Nephron progenitor cell (in vitro differentiated cells): Measurements from ENCODE around the gene SHROOM1.

Experiments used
- DNase-seq: peaks from one replicate; pipeline ENCODE4 v3.0.0; 2021
- H3K27ac Mint-ChIP-seq: 2 replicates; pipeline ENCODE4 v1.8.0; 2021; ENCODE audit warnings: mild to moderate bottlenecking, moderate library complexity, mixed read lengths
- H3K27me3 Mint-ChIP-seq: 2 replicates; pipeline ENCODE4 v1.8.0; 2021; ENCODE audit warnings: mild to moderate bottlenecking, low read depth, mixed read lengths; ENCODE audit not compliant: poor library complexity
- H3K36me3 Mint-ChIP-seq: 2 replicates; pipeline ENCODE4 v1.8.0; 2021; ENCODE audit warnings: low read depth, mixed read lengths
- H3K4me1 Mint-ChIP-seq: 2 replicates; pipeline ENCODE4 v1.8.0; 2021; ENCODE audit warnings: mixed read lengths
- H3K4me3 Mint-ChIP-seq: 2 replicates; pipeline ENCODE4 v1.8.0; 2021; ENCODE audit warnings: mild to moderate bottlenecking, moderate library complexity, mixed read lengths
- H3K9me3 Mint-ChIP-seq: 2 replicates; pipeline ENCODE4 v1.8.0; 2021; ENCODE audit warnings: mild to moderate bottlenecking, moderate library complexity, mixed read lengths
- TF ChIP-seq, protein P1 (sequence below): fragments of 200-600 bp; sonication (generic); IDR thresholded peaks from 2 replicates; pipeline ENCODE4 v1.5.0; 2021; ENCODE audit warnings: antibody characterized with exemption

The SHROOM1 gene

DNA sequence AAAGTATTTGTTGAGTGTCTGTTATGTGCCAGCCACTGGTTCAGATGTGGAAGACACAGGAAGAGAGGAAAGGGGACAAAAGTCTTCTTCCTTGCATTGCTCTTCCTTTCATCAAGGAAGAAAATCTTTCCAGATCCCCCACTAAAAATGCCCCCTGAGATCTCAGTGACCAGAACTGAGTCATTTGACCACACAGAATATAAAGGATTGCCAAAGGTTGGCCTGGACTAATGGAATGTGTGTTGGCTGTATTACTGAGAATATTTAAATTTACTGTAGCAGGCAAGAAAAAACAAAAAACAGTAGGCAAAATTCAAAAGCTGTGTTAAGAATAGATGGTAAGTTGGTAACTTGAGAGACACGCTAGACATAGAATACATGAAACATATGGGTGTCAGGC, 43.4 kb downstream of the SHROOM1 start:
- Mint-ChIP-seq H3K36me3 (no peaks in the 10 kb centered on the region), H3K27me3 (peaks cover 42% of the 10 kb centered on the region), H3K9me3 (peaks cover 4% of the 10 kb centered on the region), H3K27ac (no peak overlapping the region), H3K4me1 (peaks cover 9% of the 10 kb centered on the region), H3K4me3 (no peak overlapping the region)
- DNase-seq = no peak
- TF ChIP-seq, protein P1, sequence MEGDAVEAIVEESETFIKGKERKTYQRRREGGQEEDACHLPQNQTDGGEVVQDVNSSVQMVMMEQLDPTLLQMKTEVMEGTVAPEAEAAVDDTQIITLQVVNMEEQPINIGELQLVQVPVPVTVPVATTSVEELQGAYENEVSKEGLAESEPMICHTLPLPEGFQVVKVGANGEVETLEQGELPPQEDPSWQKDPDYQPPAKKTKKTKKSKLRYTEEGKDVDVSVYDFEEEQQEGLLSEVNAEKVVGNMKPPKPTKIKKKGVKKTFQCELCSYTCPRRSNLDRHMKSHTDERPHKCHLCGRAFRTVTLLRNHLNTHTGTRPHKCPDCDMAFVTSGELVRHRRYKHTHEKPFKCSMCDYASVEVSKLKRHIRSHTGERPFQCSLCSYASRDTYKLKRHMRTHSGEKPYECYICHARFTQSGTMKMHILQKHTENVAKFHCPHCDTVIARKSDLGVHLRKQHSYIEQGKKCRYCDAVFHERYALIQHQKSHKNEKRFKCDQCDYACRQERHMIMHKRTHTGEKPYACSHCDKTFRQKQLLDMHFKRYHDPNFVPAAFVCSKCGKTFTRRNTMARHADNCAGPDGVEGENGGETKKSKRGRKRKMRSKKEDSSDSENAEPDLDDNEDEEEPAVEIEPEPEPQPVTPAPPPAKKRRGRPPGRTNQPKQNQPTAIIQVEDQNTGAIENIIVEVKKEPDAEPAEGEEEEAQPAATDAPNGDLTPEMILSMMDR = no peak

DNA sequence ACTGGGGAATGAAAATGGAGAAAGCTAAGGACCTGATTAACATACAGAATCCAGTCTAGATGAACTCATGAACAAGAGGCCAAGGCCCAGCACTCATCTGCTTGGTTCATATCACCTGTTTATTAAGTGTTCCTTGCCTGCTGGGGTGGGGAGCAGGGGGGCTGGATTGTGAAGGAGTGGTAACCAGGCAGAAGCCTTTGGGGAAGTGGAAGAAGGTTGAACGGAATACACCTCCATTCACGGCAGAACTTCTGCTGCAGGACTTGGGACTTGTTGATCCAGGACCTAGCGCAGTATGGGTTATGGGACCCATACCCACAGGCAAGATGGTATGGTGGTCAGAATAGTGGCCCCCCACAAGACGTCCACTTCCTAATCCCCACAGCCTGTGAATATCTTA, 44.6 kb downstream of the SHROOM1 start:
- no peak overlapping the region for H3K4me3 Mint-ChIP-seq
- no peak overlapping the region for H3K27ac Mint-ChIP-seq
- peaks cover 9% of the 10 kb centered on the region for H3K4me1 Mint-ChIP-seq
- peaks cover 4% of the 10 kb centered on the region for H3K9me3 Mint-ChIP-seq
- no peak for DNase-seq
- H3K27me3 Mint-ChIP-seq = peaks cover 44% of the 10 kb centered on the region
- TF ChIP-seq, protein P1 = no peak
- no peaks in the 10 kb centered on the region for H3K36me3 Mint-ChIP-seq

GRCh38 chr5:132785365-132785764, 45.1 kb downstream of the SHROOM1 start:
- Mint-ChIP-seq H3K4me3 (no peak overlapping the region), H3K27me3 (peaks cover 48% of the 10 kb centered on the region)
- TF ChIP-seq, protein P1 = no peak

GRCh38 chr5:132782101-132782500, 48.3 kb downstream of the SHROOM1 start:
- TF ChIP-seq, protein P1 = no peak
- H3K27ac Mint-ChIP-seq = no peak overlapping the region
- H3K4me3 Mint-ChIP-seq = no peak overlapping the region
- DNase-seq = no peak
- H3K27me3 Mint-ChIP-seq = peaks cover 68% of the 10 kb centered on the region
- peaks cover 4% of the 10 kb centered on the region for H3K9me3 Mint-ChIP-seq
- no peaks in the 10 kb centered on the region for H3K36me3 Mint-ChIP-seq
- peaks cover 9% of the 10 kb centered on the region for H3K4me1 Mint-ChIP-seq

More at GRCh38 chr5:132785365-132785764, 45.1 kb downstream of the SHROOM1 start:
- Mint-ChIP-seq H3K27ac (no peak overlapping the region), H3K9me3 (peaks cover 4% of the 10 kb centered on the region), H3K4me1 (peaks cover 9% of the 10 kb centered on the region), H3K36me3 (no peaks in the 10 kb centered on the region)
- no peak for DNase-seq

- Mint-ChIP-seq H3K4me3 (no peak overlapping the region), H3K9me3 (peaks cover 1% of the 10 kb centered on the region), H3K27ac (no peak overlapping the region), H3K27me3 (peaks cover 64% of the 10 kb centered on the region), H3K4me1 (peaks cover 11% of the 10 kb centered on the region), H3K36me3 (no peaks in the 10 kb centered on the region)
- no peak for DNase-seq
- TF ChIP-seq, protein P1 = no peak
Observed at GRCh38 chr5:132781029-132781428, 49.4 kb downstream of the SHROOM1 start.

- no peaks in the 10 kb centered on the region for H3K9me3 Mint-ChIP-seq
- H3K27ac Mint-ChIP-seq = no peak overlapping the region
- no peaks in the 10 kb centered on the region for H3K36me3 Mint-ChIP-seq
- H3K4me3 Mint-ChIP-seq = no peak overlapping the region
- no peak for DNase-seq
- peaks cover 63% of the 10 kb centered on the region for H3K27me3 Mint-ChIP-seq
- H3K4me1 Mint-ChIP-seq = peaks cover 16% of the 10 kb centered on the region
- TF ChIP-seq, protein P1 = no peak
Observed at GRCh38 chr5:132780577-132780976, 49.9 kb downstream of the SHROOM1 start.
